ENCODE data around the gene NEDD9.

NEDD9 gene

DNA sequence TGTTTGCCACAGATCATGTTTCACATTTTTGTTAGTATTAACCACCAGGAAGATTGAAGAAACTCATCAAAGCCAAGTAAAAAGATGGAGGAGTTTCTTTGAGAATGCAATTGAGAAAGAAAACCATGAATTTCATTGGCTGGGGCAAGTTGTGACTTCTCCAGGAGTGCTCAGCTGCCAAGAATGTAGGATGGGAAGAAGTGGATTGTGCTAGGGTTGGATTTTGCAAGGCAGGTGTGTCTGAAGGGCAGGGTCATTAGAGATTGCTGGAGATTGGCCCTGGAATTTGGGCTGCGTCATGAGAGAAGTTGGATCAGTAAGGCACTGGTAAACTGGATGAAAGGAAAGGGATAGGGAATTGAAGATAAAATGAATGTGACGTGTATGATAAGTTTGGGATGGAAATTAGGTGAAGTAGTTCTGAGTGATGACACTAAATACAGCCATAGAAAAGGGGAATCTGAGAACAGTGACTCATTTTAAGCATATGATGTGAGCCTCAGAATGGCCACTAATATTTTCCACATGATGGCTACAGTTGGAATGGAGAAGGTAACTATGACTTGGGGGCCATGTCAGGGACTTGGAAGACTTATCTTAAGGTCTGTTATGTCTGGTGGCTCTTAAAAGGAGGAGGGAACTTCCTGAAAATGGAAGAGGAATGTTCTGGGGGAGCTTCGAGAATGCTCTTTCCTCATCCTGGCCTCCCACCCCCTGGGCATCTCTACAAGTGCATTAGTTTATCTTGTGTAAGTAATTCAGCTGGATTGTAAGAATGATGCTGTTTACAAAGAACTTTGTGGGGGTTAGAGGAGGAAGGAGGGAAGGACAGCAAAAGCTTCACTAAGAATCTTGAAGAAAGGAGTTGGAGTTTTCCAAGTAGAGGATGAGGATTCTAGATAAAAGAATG, 93.2 kb downstream of the NEDD9 start:
- no peak for DNase-seq

DNA sequence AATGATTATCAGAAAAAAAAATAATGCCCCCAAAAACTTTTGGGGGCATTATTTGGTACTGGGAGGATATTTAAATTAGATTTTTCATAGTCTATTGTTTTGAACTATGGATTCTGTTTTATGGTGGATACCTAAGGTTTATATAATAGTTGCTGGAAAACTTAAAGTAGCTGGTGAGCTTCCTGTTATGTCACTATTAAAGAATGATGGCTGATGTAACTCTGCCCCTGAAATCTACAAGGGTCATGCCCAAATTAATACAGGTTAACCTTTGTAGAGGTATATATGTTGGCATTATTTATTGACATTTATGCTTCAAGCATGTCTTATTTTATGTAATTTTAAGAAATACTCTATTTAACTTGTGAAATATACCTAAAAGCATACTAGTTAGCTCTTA, 95.7 kb downstream of the NEDD9 start:
- no peak for DNase-seq

Data from retina (tissue), 1 donor.